IPS-18a (cell line): ENCODE results near the gene CISTR.

Experiments used
- H3K27ac ChIP-seq: one replicate; pipeline ENCODE4 v1.5.1; 2013; ENCODE audit warnings: low read length
- H3K27me3 ChIP-seq: one replicate; pipeline ENCODE4 v1.6.1; 2013; ENCODE audit warnings: mild to moderate bottlenecking, low read length; ENCODE audit not compliant: control insufficient read depth, insufficient read depth
- H3K36me3 ChIP-seq: one replicate; pipeline ENCODE4 v1.6.1; 2013; ENCODE audit warnings: low read depth, low read length; ENCODE audit not compliant: control insufficient read depth
- H3K4me1 ChIP-seq: one replicate; pipeline ENCODE4 v1.6.1; 2013; ENCODE audit warnings: low read depth, low read length; ENCODE audit not compliant: control insufficient read depth
- H3K4me3 ChIP-seq: one replicate; pipeline ENCODE4 v1.5.1; 2013; ENCODE audit warnings: low read length
- H3K9ac ChIP-seq: one replicate; pipeline ENCODE4 v1.6.1; 2013; ENCODE audit warnings: mild to moderate bottlenecking, low read length, moderate library complexity
- H3K9me3 ChIP-seq: one replicate; pipeline ENCODE4 v1.6.1; 2013; ENCODE audit warnings: low read depth, low read length; ENCODE audit not compliant: control insufficient read depth

Gene CISTR

GRCh38 chr12:53752192-53752601 lies 418 bp upstream of the CISTR start:
- H3K36me3 ChIP-seq = no peaks in the 10 kb centered on the region
- no peaks in the 10 kb centered on the region for H3K9me3 ChIP-seq
- peaks cover 97% of the 10 kb centered on the region for H3K27me3 ChIP-seq
- peak overlapping the region; percentile 64 for H3K4me3 ChIP-seq
- H3K27ac ChIP-seq = no peak overlapping the region
- H3K4me1 ChIP-seq = peaks cover 40% of the 10 kb centered on the region
- H3K9ac ChIP-seq = no peak overlapping the region

GRCh38 chr12:53750812-53751335 lies 905 bp downstream of the CISTR start:
- H3K9ac ChIP-seq = no peak overlapping the region
- no peaks in the 10 kb centered on the region for H3K36me3 ChIP-seq
- H3K4me3 ChIP-seq = peak overlapping the region; percentile 64
- no peaks in the 10 kb centered on the region for H3K9me3 ChIP-seq
- peaks cover 28% of the 10 kb centered on the region for H3K4me1 ChIP-seq
- peaks cover 98% of the 10 kb centered on the region for H3K27me3 ChIP-seq
- H3K27ac ChIP-seq = no peak overlapping the region

- Histone ChIP-seq H3K27me3 (peaks cover 98% of the 10 kb centered on the region), H3K27ac (no peak overlapping the region), H3K36me3 (no peaks in the 10 kb centered on the region), H3K4me3 (peak overlapping the region; percentile 64), H3K4me1 (peaks cover 22% of the 10 kb centered on the region), H3K9me3 (no peaks in the 10 kb centered on the region), H3K9ac (no peak overlapping the region)
Observed at GRCh38 chr12:53749986-53750811, 1.6 kb downstream of the CISTR start.

GRCh38 chr12:53748072-53748840 lies 3.5 kb downstream of the CISTR start:
- Histone ChIP-seq H3K27me3 (peaks cover 95% of the 10 kb centered on the region), H3K9me3 (no peaks in the 10 kb centered on the region), H3K9ac (no peak overlapping the region), H3K4me3 (no peak overlapping the region), H3K4me1 (peaks cover 16% of the 10 kb centered on the region), H3K36me3 (no peaks in the 10 kb centered on the region), H3K27ac (no peak overlapping the region)

GRCh38 chr12:53747095-53747494 lies 4.7 kb downstream of the CISTR start:
- Histone ChIP-seq H3K36me3 (no peaks in the 10 kb centered on the region), H3K27me3 (peaks cover 95% of the 10 kb centered on the region), H3K9ac (no peak overlapping the region), H3K27ac (no peak overlapping the region), H3K4me1 (peaks cover 14% of the 10 kb centered on the region), H3K9me3 (no peaks in the 10 kb centered on the region), H3K4me3 (no peak overlapping the region)

GRCh38 chr12:53746592-53747092 lies 5.1 kb downstream of the CISTR start:
- peaks cover 13% of the 10 kb centered on the region for H3K4me1 ChIP-seq
- no peaks in the 10 kb centered on the region for H3K36me3 ChIP-seq
- no peak overlapping the region for H3K9ac ChIP-seq
- H3K9me3 ChIP-seq = no peaks in the 10 kb centered on the region
- peaks cover 90% of the 10 kb centered on the region for H3K27me3 ChIP-seq
- H3K4me3 ChIP-seq = no peak overlapping the region
- no peak overlapping the region for H3K27ac ChIP-seq

GRCh38 chr12:53744751-53745150 lies 7.0 kb downstream of the CISTR start:
- H3K27me3 ChIP-seq = peaks cover 90% of the 10 kb centered on the region
- no peaks in the 10 kb centered on the region for H3K9me3 ChIP-seq

GRCh38 chr12:53744130-53744441 lies 7.7 kb downstream of the CISTR start:
- Histone ChIP-seq H3K9me3 (no peaks in the 10 kb centered on the region), H3K27ac (no peak overlapping the region), H3K27me3 (peaks cover 90% of the 10 kb centered on the region), H3K36me3 (no peaks in the 10 kb centered on the region), H3K4me3 (no peak overlapping the region), H3K9ac (no peak overlapping the region), H3K4me1 (peaks cover 12% of the 10 kb centered on the region)

More at GRCh38 chr12:53744751-53745150, 7.0 kb downstream of the CISTR start:
- H3K4me1 ChIP-seq = peaks cover 7% of the 10 kb centered on the region
- H3K27ac ChIP-seq = no peak overlapping the region
- H3K9ac ChIP-seq = no peak overlapping the region
- no peak overlapping the region for H3K4me3 ChIP-seq
- no peaks in the 10 kb centered on the region for H3K36me3 ChIP-seq

GRCh38 chr12:53743266-53744129 lies 8.3 kb downstream of the CISTR start:
- H3K27ac ChIP-seq = no peak overlapping the region
- H3K9ac ChIP-seq = no peak overlapping the region
- peak overlapping the region; percentile 16 for H3K4me3 ChIP-seq
- peaks cover 16% of the 10 kb centered on the region for H3K4me1 ChIP-seq
- no peaks in the 10 kb centered on the region for H3K36me3 ChIP-seq
- H3K27me3 ChIP-seq = peaks cover 90% of the 10 kb centered on the region
- H3K9me3 ChIP-seq = no peaks in the 10 kb centered on the region

GRCh38 chr12:53740130-53740491 lies 11.7 kb downstream of the CISTR start:
- Histone ChIP-seq H3K36me3 (no peaks in the 10 kb centered on the region), H3K9ac (no peak overlapping the region), H3K9me3 (no peaks in the 10 kb centered on the region), H3K27ac (no peak overlapping the region), H3K4me1 (peaks cover 13% of the 10 kb centered on the region), H3K27me3 (peaks cover 92% of the 10 kb centered on the region), H3K4me3 (no peak overlapping the region)
